GM19025 (cell line): ENCODE data around the gene CCDC88C.

Source experiments
- ATAC-seq: cut with Tn5 transposase; IDR thresholded peaks from one replicate; pipeline ENCODE4 v1.9.1; 2021; ENCODE audit warnings: mild to moderate bottlenecking, low read depth, moderate library complexity; ENCODE audit not compliant: unreplicated experiment

CCDC88C gene

DNA sequence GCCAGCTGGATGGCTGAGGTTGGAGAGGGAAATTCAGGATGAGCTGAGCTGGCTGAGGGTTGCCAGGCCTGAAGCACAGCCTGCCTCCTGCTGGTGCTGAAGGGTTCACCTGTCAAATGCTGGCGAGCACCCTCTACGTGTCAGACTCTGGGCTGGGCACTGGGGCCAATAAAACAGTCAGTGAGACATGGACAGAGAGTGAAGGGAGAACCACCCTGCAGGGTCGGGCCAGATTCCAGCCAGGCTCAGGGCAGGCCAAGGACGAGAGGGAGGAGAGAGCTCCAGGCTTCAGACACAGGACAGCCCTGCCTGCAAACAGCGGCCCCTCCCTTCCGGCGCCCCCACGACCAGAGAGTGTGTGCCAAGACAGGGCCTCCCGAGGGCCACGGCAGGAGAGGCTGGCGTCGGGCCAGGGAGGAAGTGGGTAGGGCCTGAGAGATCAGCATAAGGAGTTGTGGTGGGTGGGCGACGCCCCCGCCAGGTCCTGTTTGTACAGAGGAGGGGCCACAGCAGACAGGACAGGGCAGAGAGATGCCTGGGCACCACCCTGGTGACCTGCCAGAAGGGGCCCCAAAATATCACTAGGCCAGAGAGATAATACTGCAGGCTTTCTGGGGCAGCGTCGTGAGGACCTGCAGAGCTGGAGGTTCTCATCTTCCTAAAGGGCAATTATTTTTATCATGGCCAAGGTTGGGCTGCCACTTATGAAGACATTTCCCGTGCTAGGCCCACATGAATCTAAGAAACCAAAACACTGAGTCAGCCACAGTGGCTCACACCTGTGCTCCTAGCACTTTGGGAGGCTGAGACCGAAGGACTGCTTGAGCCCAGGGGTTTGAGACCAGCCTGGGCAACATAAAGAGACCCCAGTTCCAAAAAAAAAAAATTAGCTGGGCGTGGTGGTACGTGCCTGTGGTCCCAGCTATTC lies 100.0 kb downstream of the CCDC88C start:
- ATAC-seq = no peak

DNA sequence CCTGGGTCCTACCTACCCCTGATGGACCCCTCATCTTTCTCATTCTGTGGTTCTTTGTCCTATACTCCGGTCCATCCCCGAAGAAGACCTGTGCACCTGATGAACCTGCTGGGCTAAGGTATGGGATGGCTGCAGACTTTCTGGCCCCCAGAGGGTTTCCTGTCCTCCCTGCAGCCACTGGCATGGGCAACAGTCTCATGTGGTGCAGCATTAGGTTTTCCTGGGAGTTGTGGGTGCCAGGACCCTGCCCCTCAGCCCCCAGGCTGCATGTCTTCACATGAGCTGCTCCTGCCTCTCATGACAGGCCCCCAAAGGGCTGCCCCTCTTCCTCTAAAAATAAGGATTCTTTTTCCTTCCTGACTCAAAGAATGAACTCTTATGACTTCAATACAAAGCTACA lies 100.9 kb downstream of the CCDC88C start:
- ATAC-seq = no peak

DNA sequence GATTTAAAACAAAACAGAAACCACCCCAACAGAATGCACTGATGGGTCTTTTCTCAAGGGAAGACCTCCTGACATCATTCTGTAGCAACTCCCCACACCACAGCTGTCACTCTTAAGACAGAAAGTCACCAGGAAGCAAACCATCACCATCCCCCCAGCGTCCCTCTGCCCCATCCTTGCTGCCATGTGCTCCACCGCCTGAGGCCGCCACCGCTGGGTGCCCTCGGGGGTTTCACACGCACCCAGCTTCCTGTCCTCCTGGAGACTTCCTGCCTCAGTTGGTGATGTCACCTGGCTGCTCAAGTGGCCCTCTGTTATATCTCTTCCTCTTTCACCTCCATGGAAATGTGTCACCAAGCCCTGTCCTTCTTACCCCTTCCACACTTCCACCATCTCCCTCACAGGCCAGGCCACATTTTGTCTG lies 101.8 kb downstream of the CCDC88C start:
- ATAC-seq = peak; percentile 88

DNA sequence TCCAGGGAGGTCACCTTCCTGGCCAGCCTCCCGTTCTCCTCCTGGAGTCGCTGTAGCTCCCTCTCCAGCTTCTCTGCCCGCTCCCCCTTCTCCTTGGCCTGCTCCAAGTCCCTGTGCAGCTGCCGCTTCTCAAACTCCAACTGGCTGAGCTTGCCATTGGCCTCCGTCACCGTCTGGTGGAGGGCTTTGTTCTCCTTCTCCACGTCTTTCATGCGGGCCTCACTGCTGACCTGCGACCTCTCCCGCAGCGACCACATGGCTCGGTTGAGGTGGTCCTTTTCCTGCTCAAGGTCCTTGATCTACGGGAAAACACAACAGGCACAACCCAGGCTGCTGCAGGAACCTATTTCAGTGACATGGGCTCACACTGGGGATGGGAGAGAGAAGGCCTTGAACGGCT lies 103.8 kb downstream of the CCDC88C start:
- ATAC-seq = no peak

DNA sequence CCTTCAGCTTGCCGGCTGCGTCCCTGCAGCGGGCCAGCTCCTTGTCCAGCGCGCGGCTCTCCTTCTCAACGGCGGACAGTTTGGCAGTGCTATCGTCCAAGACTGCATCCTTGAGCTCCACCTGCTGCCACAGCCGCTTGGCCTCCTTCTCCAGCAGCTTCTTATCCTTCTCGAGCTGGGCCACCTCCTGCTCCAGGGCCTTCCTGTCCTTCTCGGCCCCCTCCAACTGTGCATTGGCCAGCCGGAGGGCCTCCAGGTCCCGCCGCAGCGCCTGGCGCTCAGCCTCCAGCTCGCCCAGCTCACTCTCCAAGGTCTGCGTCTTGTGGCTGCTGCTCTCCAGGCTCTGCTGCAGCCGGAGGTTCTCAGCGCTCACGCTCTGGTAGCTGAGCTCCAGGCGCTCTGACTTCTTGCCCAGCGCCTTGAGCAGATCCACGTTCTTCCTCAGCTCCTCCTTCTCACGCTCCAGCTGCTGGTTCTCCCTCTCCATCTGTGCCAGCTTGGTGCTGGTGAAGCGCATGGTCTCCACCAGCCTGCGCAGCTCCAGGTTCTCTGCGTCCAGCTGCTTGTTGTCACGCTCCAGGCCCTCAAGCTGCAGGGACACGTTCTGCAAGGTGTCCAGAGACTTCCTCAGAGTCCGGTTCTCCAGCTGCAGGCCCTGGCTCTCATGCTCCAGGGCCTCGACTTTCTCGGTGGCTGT lies 104.3 kb downstream of the CCDC88C start:
- ATAC-seq = no peak

DNA sequence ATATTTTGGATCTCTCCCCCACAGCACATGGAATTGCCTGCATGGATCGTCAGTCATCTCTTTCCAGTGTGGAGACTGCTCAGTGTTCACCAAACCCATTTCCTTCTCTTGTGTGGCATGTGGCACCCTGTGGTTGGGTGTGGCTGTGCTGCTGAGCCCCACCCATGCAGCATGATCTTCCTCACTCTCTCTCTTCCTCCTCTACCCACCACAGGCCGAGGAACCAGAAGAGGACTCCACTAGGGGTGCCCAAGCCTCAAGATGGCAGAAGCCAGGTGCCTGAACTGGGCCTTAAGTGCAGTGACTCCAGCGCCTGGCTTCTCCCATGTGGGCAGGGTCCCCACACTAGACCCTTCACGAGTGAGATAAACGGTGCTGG lies 106.3 kb downstream of the CCDC88C start:
- no peak for ATAC-seq

DNA sequence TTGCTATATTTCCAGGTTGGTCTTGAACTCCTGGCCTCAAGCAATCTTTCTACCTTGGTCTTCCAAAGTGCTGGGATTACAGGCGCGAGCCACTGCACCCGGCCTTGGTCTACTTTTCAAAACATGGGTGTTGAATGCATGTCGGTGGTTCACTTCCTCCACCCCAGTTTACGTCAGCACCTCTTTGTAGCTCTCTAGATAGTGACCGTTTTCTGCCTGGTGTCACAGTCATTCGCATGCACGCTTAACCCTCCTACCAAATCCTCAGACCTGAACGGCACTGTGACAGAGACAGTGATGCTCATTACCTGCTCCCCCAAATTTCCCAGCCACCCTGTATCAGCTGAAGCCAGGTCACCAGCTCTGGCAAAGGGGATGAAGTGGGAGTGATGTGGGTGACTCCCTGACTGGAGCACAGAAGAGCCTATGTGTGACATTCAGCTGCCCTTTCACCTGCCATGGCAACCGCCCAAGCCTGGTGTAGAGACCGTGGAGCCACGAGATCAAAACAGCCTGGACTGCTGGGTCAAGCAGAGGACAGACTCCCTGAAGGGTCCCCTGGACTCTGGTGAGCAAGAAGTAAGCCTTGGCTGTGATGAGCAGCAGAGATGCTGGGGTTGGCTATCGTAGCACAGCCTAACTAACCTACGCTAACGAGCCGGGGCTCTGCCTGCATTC lies 106.9 kb downstream of the CCDC88C start:
- ATAC-seq = no peak

DNA sequence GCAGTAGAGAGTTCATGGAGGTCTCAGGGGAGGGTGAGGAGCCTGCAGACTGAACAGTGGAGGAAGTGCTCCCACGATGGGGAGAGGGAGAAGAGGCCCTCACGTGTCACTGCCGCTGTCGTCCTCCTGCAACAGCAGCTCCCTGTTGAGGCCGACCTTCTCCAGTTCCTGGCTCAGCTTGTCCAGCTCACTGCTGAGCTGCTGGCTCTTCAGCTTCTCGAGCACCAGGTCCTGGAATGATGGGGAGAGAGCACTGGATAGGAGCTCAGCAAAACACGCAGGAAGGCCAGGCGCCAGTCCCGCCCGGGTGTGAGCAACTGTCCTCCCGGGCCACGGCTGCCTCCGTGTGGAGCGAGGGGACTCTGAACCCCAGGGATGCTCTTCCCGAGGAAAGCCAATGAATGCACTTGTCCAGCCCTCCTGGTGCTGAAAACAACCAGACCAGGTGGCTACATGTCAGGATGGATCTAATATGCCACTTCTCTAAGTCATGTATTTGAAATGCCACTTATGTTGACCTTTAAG lies 107.8 kb downstream of the CCDC88C start:
- ATAC-seq = no peak

DNA sequence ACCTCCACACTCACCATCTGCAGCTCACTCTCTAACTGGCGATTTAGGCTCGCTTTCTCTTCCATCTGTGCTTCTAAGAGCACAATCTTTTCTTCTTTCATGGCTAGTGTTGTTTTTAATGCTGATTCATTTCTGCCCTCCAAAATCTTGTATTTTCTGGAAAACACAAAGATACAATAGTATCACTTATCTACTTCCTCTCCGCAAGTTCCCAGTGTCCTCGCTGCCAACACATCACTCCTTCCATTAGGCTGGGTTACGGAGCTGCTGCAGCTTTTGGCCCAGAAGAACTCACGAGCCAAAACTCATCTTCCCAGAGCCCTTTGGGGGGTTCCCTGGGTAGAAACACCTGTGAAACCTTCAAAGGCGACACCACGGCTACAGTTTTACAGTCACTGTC lies 109.3 kb downstream of the CCDC88C start:
- no peak for ATAC-seq

DNA sequence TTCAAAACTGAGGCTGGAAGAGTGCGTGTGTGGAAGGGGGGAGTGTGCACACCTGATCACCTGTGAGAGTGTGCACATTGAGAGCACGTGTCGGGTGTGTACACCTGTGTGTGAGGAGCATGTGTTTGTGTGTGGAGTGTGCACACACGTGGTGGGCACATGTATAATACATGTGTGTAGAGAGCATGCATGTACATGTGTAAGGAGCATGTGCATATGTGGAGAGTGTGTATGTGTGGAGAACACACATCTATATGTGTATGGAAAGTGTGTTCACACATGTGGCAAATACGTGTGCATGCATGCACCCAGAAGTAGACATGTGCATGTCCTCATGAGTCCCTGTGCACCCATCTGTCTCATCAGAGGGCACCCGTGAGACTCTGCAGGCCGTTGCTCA lies 110.0 kb downstream of the CCDC88C start:
- ATAC-seq = no peak

DNA sequence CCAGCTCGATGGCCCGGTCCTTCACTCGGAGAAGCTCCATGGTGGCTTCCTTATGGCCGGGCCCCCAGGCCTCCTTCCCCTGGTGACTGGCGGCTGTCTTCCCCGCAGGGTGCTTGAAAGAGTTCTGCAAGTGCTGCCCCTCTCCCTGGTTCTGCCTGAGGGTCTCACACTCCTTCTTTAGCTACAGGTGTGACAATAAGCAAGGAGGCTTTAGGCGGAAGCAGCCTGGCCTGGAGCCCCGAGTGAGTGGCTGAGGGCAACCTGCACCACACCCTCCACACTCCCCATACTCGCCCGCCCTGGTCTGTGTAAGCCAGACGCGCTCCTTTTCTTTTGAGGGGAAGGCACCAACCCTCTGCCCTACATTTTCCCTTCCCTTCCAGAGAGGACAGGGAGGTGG lies 110.6 kb downstream of the CCDC88C start:
- ATAC-seq = no peak

DNA sequence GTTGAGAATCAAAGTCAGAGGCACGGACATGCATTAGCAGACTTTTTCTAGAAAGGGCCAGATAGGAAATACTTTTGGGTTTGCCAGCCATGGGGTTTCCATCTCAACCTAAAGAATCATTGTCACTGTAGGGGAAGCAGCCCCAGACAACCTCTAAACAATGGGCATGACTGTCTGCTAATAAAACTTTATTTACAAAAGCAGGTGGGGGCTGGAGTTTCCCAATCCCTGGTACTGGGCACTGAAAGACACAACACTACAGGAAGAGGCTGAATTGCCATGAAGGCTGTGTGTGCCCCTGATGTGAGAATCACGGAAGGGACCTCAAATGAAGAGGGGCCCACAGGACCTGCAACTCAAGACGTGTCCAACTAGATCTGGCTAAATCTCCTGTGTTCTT lies 111.1 kb downstream of the CCDC88C start:
- ATAC-seq = no peak

DNA sequence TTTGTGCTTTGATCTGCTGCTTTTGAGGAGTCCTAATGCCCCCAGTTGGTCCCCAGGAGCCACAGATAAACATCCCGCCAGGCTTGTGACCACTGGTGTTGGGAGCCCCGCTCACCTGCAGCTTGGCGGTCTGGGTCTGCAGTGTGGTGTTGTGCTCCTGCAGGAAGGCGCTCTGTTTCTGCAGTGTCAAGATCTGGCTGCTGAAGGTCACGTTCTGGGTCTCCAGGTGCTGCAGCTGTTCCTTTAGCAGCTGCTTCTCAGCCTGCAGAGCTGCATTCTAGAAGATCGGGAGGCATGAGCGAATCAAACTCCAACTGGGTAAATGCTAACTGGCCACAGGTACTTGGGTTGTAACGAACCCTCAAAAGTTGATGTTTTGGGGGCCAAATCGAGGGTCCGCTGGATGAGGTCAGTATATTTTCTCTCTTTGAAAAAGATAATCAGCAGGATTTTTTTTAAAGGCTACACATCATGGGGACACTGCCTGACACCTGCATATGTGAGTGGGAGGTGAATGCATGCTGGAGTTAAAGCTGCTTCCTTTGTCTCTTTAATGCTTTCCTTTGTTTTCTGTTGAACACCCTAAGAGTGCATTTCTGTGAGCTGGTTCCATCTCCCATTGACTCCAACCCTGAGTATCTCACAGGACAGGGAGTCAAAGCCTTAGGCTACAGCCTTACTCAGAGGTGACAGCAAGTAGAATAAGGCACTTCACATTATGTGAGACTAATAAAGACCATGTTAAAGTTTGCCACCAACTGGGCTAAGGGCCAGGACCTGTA lies 111.8 kb downstream of the CCDC88C start:
- ATAC-seq = no peak

DNA sequence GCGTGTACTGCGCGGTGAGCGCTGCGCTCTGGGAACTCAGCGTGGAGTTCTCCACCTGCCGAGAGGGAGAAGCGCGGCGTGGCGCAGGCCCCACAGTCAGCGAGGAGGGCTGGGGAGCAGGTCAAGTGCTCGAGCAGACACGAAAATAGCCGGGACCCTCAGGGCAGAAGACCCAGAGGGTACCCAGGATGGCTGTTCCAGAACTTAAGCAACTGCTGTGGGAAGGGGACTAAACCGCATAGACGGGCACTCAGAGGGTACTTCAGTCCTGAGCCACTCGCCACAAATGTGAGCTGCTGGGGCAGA lies 113.7 kb downstream of the CCDC88C start:
- no peak for ATAC-seq

DNA sequence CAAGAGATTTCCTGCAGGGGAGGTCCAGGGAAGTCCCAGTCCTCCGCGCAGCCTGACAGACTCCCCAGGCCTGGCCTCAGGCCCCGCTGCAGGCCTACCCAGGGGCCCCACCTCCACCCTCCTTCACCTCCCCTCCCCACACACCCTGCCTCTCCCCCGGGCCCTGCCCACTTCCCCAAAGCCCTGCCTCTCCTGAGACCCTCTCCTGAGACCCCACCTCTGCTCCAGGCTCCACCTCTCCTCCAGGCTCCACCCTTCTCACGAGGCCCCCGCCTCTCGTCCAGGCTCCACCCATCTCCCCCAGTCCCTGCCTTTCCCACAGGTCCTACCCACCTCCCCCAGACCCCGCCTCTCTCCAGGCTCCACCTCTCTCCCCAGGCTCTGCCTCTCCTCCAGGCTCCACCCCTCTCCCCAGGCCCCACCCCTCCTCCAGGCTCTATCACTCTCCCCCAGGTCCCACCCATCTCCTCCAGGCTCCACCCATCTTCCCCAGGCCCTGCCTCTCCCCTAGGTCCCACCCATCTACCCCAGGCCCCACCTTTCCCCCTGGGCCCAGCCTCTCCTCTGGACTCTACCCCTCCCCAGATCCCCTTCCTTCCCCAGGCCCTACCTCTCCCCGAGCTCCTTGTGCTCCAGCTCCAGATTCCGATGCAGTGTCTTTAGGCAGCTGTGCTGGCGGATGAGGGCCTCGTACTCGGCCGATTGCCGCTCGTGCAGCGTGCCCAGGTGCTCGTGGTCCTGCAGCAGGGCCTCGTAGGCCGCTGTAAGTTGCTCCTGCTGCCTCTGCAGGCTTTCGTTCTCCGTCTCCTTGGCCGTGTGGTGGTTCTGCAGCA lies 114.3 kb downstream of the CCDC88C start:
- ATAC-seq = no peak

DNA sequence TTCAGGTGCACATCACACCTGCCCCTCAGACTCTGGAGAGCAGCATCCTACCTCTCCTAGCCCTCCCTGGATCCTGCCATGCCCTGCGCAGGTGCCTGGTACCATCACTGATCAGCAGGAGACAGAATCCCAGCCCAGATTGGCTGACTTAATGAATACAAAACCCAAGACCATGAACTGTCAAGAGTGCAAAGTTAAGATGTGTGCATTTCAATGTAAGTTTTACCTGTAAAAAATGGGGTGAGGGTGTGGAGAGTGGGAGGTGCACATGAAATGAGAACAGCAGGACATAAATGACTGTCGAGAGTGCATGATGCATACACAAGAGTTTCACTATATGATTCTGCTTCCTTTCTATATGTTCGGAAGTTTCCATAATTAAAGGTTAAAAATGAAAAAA lies 115.2 kb downstream of the CCDC88C start:
- no peak for ATAC-seq

DNA sequence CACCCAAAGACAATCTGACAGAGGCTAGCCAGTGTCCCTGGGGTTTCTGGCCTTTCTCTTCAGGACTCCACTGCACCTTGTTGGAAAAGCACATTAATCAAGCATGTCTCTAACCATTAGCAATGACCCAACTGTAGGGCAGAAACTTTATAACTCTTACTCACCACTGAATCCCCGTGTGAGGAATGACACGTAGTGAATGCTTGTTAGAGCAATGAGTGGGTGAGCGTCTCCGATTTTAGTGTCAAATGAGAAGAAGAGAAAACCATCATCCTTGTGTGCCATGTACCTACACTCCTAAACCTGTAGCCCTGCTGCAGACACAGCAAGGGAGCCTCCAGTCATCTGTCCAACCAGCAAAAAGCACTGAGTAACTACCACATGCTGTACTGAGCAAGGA lies 116.7 kb downstream of the CCDC88C start:
- ATAC-seq = no peak

DNA sequence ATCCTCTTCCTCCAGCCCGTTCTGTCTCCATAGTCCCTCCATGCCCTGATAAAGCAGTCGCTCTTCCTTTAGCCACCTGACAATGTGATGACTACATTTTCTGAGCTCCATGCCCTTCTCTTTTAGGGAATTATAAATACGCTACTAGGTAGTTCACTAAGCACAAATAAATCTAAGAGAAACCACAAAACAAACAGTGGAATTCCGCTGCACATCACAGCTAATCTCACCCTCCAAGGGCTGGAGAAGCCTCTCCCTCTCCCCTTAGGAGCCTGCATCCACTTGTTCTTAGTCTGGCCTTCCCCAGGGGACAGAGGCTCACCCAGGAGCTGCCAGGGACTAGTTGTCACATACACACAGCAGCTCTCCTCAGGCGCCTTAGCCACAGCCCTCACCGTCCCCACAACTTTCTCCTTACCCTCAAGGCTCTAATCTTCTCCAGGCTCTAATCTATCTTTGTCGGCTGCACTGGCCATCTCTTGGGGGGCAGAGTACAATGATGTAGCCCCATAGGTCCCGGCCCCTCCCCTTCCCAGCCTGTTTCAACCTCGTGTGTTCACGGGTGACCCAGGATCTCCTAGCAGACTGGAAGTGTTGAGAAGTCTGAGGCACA lies 117.2 kb downstream of the CCDC88C start:
- no peak for ATAC-seq
